NCI-H1092 treated with DMSO at 0.1 percent for 48 hours (cell line): Measurements from ENCODE around the gene NFKBIE.
A peak's percentile ranks its signal among the peaks of the same experiment; 100 is the strongest.

Experiments
- DNase-seq: peaks from one replicate; lab custom pipeline; 2025; lab: John Stamatoyannopoulos, UW

The NFKBIE gene

DNA sequence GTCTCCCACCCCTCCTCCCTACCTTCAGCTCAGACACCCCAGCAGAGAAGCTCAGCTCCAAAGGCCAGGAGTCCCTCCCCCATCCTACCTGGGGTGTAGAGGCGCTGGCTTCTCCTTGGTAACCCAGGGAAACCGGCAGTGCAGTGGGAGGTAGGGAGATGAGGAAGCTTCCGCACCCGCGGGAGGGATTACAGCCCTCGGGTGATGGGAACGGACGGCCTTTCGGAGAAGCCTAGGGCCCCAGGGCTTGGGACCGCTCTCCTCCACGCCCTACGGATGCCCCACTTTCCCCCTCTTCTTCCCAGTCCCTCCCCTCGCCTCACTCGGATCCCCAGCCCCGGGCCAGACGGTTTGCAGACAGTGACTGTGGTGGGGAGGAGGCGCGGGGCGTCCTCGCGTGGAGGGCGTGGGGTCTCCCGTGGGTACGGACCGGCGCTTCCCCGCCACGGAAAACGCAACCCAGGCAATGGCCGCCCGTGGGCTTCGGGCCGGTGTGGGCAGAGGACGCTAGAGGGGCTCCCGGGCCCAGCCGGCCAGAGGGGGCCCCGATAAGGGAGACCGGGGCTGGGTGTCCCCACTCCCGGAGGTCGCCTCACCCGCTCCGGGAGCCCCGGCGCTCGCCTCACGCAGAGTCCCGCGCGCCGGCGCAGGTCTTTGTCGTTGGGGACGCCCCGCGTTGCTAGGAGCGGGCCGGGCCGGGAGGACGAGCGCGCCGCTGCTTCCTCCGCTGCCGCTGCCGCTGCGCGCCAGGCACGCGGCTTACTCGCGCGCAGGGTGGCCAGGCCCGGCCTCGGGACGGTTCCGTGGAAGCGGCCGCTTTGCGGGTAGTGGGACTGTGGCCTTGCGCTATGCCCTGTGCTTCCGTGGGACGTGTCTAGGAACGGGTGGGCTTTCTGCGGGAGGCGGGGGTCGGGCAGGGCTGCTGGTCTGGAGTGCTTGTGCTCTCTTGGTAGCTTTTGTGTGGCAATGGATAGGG lies 32.0 kb upstream of the NFKBIE start:
- no peak for DNase-seq

DNA sequence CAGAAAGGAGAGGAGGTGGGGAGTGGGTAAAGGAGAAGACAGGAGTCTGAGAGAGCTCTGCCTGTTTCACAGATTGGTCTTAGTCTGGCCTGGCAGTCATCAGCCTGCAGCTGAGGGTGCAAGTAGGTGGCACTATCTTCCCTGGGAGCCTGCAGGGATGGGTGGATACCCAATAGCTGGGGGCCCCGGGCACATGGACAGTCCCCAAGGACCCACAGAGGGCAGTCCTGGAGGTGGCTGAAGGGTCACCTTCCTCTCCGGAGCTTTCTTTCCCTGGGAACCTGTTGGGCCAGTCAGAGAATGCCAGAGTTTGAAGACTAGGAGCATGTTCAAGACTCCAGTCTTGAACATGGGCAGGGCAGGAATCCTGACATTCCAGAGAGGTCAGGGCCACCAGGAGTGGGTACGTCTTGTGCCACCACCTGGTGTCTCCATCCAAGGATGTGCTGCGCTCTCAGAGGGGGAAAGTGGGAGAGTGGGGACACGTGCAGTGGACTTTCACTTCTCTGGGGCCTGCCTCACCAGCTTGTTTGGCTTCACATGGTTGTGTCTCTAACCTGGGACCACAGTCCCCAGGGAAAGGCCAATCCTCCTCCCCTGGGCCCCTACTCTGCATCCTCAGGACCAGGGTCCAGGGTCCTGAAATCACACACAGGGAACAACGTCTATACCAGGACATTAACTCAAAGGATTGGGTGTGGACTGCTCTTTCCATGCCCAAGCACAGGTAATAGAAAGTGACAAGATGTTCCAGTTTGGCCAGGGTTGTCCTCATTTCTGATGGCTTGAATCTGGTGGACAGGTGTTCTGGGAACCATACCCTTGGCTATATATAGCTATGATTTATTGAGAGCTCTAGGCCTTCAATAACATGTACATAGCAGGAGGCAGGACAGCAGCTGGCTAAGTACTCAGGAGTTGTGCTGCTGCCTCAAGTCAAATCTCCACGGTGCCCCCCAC lies 29.8 kb upstream of the NFKBIE start:
- DNase-seq, result no peak

GRCh38 chr6:44292661-44293365 lies 27.5 kb upstream of the NFKBIE start:
- no peak for DNase-seq

DNA sequence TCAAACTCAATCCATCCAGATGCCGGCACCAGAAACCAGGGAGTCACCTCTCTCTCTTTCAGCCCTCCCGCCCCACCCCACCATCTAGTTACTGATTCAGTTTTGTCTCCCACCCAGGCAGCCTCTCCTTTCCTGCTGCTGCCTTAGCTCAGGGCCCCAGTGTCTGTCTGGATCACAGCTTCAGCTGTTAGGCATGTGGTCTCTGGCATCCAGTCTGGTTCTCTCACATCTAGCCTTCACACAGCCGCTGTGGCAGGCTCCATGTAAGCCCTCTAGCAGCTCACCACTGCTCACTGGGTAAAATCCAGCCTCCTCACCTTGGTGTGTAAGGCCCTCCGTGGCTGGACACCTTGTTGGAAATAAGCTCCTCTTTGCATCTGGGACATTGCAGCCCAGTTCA lies 26.5 kb upstream of the NFKBIE start:
- DNase-seq, result no peak

DNA sequence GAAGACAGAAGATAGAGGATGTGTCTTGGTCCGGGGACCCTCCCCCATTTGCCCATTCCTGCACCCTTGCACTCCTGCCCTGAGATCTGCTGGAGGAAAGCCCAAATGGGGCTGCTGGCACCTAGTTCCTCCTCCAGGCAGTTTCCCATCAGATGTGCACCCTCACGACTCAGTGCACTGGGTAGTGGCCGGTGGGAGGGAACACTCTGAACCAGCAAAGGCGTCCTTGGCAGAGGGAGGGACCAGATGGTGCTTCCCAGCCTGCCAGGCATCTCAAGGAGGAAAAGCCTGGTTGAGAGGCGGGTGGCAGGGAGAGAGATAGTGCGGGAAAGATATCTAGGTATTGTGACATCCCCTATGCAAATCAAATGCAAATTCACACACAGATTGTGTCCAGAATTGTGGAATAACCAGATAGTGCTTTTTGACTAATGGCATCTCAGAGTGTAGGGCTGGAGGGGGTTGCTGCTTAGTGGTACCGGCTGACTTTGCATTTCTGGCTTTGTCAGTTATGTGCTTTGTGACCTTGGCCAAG lies 24.4 kb upstream of the NFKBIE start:
- no peak for DNase-seq

GRCh38 chr6:44286747-44287146 lies 21.4 kb upstream of the NFKBIE start:
- DNase-seq, result no peak

DNA sequence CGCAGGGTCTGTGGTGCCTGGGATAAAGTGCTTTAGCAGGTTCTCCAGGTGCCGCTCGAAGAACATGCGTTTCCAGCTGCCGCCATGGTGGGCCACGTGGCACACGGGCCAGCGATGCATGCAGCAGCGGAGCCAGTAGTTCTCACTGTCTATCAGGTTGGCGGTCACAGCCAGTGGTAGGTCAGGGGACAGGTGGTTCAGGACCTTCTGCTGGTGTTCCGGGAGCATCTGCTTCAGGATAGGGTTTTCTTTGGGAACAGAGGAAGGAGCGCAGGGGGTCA lies 20.9 kb upstream of the NFKBIE start:
- no peak for DNase-seq

- no peak for DNase-seq
Measured at GRCh38 chr6:44285552-44286284, 20.4 kb upstream of the NFKBIE start.

- no peak for DNase-seq
Measured at GRCh38 chr6:44284867-44285266, 19.5 kb upstream of the NFKBIE start.

- DNase-seq, result no peak
Measured at GRCh38 chr6:44284121-44284520, 18.8 kb upstream of the NFKBIE start.

DNA sequence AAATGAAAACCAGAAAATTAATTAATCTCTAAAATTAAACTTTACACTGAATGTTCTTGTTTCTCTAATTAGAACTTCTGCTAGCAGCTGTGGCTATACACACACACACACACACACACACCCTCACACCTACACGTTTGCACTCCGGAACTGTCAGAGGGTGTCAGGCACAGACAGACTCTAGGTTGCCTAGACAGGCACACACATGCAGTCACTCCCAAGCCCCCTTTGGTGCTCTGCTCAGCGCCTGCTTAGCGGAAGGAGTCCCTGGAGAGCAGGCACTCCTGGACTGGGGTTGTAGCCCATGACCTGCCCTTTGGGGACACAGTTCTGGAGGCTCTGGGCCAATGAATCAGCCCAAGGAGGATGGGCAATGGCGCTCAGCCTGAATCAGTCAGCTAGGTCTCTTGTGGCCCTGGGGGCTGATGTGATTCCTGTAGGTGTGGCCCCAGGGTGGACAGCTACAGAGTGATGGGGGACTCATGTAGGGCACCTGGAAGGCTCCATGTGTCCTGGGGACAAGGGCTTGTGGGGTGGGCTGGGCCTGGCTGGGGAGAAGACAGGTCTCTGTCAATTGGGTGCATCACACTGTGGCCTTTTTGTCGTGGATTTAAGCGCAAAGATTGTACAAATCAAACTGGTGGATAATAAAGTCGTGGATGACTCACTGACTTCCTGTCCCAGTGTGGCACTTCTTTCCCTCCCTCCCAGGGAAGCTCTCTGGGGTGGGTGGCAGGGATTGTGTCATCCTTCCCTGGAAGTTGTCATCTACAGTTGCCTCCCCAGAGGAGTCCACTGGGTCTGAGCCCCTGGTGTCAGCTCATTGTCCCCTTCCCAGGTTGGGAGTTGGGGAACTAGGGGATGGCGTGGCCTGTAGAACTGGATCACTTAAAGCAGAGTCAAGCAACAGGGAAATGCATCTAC lies 13.7 kb upstream of the NFKBIE start:
- no peak for DNase-seq

GRCh38 chr6:44278315-44278714 lies 13.0 kb upstream of the NFKBIE start:
- DNase-seq, result no peak

DNA sequence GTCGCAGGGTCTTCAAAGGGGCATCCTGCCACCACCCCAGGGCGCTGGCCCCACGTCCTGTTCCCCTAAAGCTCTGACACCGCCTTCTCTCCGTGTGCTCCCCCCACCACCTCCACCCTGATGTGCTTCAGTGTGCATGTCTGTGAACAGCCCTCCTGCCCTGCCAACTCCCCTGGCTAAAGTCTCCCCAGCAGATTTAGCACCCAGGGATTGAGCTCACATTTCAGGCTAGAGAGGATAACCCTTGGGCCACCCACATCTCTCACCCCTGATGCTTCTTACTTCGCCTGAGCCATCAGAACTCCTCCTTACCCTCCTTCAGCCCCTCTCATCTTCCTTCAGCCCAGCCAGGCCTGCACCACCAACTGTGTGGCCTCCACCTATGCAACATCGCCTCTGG lies 12.4 kb upstream of the NFKBIE start:
- no peak for DNase-seq

- no peak for DNase-seq
Measured at GRCh38 chr6:44276667-44277640, 11.6 kb upstream of the NFKBIE start.

DNA sequence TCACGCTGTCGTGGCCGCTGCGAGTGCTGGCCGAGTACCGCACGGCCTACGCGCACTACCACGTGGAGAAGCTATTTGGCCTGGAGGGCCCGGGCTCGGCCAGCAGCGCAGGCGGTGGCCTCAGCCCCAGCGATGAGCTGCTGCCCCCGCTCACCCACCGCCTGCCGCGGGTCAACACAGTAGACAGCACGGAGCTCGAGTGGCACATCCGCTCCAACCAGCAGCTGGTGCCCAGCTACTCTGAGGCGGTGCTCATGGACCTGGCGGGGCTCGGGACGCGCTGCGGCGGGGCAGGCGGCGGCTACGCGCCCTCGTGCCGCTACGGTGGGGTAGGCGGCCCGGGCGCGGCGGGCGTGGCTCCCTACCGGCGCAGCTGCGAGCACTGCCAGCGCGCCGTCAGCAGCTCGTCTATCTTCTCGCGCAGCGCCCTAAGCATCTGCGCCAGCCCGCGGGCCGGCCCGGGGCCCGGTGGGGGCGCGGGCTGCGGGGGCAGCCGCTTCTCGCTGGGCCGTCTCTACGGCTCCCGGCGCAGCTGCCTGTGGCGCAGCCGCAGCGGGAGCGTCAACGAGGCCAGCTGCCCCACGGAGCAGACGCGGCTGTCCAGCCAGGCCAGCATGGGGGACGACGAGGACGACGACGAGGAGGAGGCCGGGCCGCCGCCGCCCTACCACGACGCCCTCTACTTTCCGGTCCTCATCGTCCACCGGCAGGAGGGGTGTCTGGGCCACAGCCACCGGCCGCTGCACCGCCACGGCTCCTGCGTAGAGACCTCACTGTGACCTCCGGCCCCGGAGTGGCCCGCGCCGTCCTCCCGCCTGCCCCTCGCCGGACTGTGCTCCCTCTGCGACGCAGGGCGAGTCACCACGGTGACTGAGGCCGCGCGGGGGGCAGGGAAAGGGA lies 10.6 kb upstream of the NFKBIE start:
- DNase-seq, result peak; percentile 24

DNA sequence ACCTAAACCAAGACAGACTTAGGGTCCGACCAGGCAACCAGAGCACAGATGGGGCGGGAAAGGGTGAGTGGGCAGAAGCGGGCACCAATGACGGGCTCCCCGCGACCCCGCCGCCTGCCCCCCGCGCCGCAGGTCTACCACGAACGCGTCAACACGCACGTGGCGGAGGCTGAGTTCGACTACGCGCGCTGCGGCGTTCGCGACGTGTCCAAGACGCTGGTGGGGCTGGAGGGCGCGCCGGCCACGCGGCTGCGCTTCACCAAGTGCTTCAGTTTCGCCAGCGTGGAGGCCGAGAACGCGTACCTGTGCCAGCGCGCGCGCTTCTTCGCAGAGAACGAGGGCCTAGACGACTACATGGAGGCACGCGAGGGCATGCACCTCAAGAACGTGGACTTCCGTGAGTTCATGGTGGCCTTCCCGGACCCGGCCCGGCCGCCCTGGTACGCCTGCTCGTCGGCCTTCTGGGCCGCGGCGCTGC lies 10.0 kb upstream of the NFKBIE start:
- no peak for DNase-seq

- no peak for DNase-seq
Measured at GRCh38 chr6:44273617-44274016, 8.3 kb upstream of the NFKBIE start.
